Stimulated activated CD4-positive, alpha-beta T cell treated with anti-CD3 and anti-CD28 coated beads, Interleukin-1b, Interleukin-23, amount 100 ng/mL, for 4 hours (primary cell): Measurements from ENCODE around the gene TARS1.
"Not testable (repeated sequence)": the region's sequence is repeated elsewhere in the genome, so short reads cannot be mapped to it uniquely, and the experiment has no call there.

Source experiments
- DNase-seq, 2 donors: peaks; one replicate each; pipeline ENCODE4 v3.0.0-alpha.2; 2020; ENCODE audit warnings: low read depth in 2 of 2

The TARS1 gene

DNA sequence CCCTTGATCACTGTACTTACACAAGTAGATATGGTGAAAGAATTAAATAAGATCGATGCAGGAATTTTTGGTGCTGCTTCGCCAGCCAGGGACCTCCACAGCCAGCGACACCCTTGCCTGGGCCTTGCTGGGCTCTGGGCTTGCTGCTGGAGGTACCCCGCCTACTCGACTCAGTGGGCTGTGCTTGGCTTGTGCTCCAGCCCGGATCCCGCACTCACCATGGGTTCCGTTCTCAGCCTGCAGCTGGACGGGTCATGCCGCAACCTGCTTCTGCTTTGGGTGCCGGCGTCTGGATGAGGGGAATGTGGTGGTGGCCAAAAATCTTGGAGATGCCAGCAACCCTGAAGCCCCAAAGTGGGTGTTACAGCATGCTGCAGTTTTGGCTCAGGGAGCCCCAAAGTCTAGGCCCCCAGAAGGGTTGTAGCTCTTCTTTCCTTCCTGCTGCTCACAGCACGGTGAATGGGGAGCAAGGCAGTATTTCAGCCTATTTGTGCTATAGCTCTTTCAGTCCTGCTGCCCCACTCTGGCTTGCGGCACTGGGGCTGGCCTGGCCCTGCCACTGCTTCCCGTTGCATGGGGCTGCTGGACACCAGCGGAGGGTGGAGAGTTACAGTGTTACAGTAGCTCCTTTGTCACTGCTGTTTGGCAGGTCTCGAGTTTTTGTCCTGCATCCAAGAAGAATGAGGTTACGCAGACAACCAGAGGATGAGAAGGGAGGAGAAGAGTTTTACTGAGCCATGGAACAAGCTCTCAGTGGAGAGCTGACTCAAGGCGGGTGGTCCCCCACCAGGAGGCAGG is 48.0 kb downstream of the TARS1 start:
- DNase-seq: no peak

DNA sequence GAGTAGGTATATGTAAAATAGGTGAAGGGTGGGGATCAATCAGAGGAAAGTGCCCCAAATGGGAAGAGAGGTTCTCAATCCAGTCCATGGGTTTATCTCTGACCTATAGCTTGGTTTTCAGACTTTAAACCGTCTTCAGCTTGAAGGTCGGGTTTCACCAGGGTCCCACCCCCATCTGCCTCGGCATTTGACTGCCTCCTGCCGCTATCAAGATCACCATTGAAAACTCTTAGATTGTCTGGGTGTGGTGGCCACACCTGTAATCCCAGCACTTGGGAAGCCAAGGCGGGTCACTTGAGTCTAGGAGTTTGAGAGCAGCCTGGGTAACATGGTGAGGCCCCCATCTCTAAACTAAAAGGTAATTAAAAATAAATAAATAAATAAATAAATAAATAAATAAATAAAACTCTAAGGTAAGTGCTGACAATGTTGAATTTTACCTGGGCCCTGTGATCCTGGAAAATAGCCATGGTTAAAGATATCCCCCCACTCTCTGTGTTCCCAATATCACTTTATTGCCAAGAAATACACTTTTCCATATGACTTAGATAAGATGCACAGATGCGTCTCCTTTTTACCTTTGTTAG is 48.8 kb downstream of the TARS1 start:
- no peak for DNase-seq

DNA sequence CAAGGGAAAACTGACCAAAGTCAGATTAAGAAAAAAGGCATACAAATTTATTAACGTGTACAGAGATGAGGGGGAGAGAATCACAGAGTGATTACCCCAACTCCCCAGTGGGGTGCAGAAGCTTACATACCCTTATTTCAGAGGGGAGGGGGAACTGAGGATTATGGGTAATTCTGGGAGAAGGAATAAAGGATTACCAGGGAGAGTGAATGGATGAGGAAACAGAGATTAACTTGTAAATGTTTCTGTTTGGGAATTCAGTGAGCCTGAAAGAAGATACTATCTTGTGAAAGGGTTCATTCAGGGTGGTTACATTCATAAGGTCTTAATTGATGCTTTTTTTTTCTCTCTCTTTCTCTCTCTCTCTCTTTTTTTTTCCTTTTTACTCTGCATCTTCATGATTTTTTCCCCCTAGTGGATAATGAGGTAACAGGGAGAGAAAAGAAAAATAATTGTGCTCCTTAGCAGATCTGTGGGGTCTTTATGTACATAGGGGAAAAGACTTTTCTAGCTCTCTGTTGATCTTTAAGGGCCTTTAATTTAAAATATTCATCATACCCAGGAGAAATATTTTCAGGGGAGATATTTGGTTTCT is 49.4 kb downstream of the TARS1 start:
- DNase-seq: no peak

DNA sequence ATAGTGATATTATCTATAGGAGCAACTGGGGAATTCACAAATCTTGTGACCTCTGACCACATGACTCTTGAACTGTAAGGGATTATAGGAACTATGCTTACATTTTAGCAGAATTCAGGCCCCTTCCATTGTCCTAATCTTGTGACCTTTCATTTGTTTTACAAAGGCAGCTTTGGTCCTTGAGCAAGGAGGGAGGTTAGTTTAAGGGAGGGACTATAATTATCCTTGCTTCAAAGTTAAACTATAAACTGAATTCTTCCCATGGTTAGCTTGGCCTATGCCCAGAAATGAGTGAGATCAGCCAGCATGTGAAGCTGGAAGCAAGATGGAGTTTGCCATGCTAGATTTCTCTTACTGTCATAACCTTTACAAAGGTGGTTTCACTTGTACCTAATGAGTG is 51.2 kb downstream of the TARS1 start:
- DNase-seq: no peak

DNA sequence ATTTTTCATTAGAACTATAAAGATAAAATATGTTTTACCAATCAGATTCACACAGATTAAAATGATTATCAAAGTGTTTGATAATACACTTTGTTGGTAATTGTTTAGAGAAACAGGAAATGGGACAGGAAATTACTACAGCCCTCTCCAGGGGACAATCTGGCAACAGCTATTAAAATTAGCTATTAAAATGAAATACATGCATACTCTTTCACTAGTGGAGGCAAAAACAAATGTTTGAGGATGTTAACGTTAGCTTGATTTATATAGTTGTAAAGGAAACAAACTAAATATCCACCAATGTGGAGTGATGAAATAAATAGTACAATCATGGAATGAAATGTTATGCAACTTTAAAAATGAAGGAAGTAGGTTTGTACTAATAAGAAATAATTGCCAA is 53.7 kb downstream of the TARS1 start:
- no peak for DNase-seq

DNA sequence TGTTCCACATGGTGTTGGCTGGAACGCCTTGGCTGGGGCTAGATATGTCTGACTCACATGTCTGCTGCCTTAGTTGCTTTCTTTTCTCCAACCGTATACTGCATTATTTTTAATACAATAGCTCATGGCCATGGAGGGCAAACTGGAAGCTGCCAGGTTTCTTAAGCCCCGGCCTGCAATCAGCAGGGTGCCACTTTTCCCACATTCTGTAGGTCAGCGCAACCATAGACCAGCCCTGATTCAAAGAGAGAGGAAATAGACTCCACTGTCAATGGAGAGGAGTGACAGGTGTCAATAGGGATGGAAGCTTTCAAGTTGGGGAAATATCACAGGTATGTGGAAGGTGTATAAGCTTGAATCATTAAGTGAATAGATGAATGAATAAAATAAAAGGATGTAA is 60.5 kb downstream of the TARS1 start:
- no peak for DNase-seq

DNA sequence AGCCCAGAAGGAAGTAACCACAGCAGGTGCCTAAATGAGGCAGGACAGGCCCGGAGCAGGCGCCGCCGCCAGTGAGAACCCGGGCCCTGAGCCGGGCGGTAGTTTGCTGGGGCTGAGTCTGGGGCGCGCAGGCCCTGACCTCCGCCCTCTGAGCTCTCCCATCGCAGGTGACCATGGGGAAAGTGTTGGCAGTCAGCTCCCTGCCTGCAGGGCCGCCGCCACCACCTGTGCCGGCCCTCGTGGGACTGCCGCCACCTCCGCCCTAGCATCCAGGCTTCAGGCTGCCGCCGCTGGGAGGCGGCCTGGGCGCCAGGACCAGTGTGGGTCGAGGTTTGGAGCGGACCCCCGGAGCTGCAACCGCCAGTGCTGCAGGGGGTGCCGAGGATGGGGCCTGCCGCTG is 61.1 kb downstream of the TARS1 start:
- DNase-seq: no peak

DNA sequence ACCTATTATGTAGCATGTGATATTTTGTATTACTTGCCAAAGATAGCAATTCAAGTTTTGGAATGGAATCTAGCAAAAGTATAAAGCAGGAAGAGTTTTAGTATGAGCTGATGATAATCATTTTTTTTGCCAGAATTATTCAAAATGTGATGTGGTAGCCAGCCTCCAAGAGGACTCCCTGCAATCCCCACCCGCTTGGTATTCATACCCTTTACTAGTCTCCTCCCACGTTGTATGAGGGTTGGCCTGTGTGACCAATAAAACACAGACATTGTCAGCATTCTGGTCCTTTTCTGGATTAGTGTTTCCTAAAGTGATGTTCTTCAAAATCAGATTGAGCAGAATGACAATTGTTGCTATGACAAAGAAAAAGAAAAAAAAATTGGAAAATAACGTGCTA is 63.8 kb downstream of the TARS1 start:
- DNase-seq: no peak

DNA sequence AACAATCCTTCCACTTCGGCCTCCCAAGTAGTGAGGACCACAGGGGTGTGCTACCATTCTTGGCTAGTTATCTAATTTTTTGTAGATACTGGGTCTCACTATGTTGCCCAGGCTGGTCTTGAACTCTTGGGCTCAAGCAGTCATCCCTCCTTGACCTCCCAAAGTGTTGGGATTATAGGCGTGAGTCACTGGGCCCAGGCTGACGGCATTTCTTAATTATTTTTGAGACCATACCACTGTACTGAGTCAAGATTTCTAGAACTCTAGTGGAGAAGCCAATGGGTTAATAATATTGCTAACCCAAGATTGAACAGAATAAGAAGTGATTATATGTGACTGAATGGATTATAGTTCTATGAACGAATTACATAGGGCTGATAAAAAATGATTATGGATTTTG is 66.7 kb downstream of the TARS1 start:
- DNase-seq: no peak

DNA sequence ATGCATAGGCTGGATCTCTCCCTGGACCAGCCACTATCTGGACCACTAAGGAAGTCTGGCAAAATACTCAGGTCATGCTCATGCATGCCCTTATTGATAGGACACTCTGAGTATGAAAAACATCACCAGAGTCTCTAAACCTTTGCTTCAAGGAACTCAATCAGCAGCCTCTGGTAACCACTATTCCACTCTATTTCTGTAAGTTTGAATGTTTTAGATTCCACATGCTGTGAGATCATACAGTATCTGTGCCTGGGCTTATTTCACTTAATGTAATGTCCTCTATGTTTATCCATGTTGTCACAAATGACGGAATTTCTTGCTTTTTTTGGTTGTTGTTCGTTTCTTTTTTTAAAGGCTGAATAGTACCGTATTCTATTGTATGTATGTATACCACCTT is 68.3 kb downstream of the TARS1 start:
- DNase-seq: no peak

DNA sequence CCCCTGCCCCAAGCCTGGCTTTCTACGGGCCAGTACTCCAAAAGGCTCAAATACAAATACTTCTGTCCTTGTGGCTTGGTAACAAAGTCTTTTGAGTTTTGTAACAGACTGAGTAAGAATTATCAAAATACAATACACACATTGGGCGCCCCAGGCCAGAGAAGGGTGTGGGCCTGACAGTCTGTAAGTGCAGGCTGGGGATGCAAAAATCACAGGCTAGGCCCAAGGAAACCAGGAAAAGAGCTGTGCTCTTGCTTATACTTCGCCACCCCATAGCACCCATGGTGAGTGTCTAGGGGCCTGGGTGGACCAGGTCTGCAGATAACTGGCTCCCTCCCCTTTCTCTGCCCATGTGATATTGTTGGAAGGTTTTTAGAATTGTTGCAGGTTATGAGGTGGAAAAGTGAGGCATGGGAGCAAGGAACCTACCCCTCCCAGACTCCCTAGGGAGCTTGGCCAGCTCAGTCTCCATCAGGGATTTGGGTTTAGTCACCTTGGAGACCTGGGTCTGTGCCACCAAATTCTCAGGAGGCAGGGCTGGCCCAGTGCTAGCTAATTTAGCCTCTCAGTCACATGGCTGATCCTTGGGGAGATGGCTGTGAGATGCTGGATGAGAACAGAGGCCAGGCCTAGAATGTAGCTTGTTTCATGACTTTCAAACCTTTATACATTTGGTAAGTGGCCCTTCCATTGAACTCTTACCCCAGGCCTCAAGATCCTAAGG is 72.9 kb downstream of the TARS1 start:
- no peak for DNase-seq

DNA sequence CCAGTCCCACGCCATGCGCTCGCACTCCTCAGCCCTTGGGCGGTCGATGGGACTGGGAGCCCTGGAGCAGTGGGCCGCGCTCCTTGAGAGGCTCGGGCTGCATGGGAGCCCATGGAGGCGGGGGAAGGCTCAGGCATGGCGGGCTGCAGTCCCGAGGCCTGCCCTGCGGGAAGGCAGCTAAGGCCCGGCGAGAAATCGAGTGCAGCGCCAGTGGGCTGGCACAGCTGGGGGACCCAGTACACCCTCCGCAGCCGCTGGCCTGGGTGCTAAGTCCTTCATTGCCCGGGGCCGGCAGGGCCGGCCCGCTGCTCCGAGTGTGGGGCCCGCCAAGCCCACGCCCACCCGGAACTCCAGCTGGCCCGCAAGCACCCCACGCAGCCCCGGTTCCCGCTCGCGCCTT is 74.6 kb downstream of the TARS1 start:
- not testable (repeated sequence) for DNase-seq

DNA sequence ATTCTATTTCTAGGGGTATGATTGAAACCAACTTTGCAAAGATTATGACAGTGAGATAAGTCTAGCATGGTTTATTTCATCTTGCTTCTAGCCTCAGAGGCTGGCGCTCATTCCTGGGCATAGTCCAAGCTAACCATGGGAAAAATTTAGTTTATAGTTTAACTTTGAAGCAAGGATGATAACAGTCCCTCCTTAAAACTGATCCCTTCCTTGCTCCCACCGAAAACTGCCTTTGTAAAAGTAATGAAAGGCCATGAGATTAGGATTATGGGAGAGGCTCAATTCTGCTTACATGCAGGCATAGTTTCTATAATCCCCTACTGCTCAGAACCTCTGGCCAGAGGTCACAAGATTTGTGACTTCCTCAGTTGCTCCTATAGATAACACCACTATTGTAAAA is 75.7 kb downstream of the TARS1 start:
- DNase-seq: no peak
